IMR-90 (cell line): ENCODE results near the gene BICD1. TPM values are rescaled to one million over a fixed set of nuclear protein-coding genes. Genes with fewer than 3 reads are reported as not detected.

Source experiments
- ATAC-seq: fragments of 200-7000 bp; cut with Tn5 transposase; 2 replicates; pipeline ENCODE4 v1.9.1; 2020; ENCODE audit warnings: low read depth, mild to moderate bottlenecking, moderate library complexity
- BruUV-seq: library from RNA; stranded (reverse); fragments of 400-500 nt; replicated peaks from 2 replicates; lab custom pipeline; 2021; lab: Mats Ljungman, UMichigan
- CTCF ChIA-PET: fragments of 300-600 bp; formaldehyde crosslinking; extraction: SDS; loops from one replicate; lab custom pipeline; 2021; ENCODE audit warnings: antibody characterized with exemption; lab: Yijun Ruan, JAX
- POLR2A ChIA-PET: fragments of 300-600 bp; sonication (Branson Sonifier 250); formaldehyde crosslinking; loops from one replicate; lab custom pipeline; 2022; ENCODE audit warnings: antibody characterized with exemption; ENCODE audit not compliant: unreplicated experiment; lab: Charles Lee
- DNase-seq: peaks from one replicate; pipeline ENCODE4 v3.0.0; 2013
- H2AFZ ChIP-seq: replicated peaks from 2 replicates; pipeline ENCODE3; 2013; ENCODE audit warnings: low read length, mild to moderate bottlenecking; ENCODE audit not compliant: poor library complexity
- H2AK5ac ChIP-seq: 2 replicates; pipeline ENCODE4 v1.6.1; 2013; ENCODE audit warnings: low read depth, low read length, inconsistent platforms
- H2AK9ac ChIP-seq: replicated peaks from 2 replicates; pipeline ENCODE3; 2013; ENCODE audit warnings: mild to moderate bottlenecking, low read depth, low read length, moderate library complexity; ENCODE audit not compliant: poor library complexity
- H2BK120ac ChIP-seq: 2 replicates; pipeline ENCODE4 v1.6.1; 2013; ENCODE audit warnings: low read depth, low read length, inconsistent platforms
- H2BK15ac ChIP-seq: 3 replicates; pipeline ENCODE4 v1.6.1; 2013; ENCODE audit warnings: low read depth, low read length, inconsistent platforms
- H2BK20ac ChIP-seq: 2 replicates; pipeline ENCODE4 v1.6.1; 2013; ENCODE audit warnings: low read depth, mild to moderate bottlenecking, inconsistent platforms, low read length, moderate library complexity
- H2BK5ac ChIP-seq: 2 replicates; pipeline ENCODE4 v1.6.1; 2013; ENCODE audit warnings: mild to moderate bottlenecking, low read depth, low read length, inconsistent platforms; ENCODE audit not compliant: poor library complexity, severe bottlenecking
- H3K14ac ChIP-seq: replicated peaks from 2 replicates; pipeline ENCODE4 v1.6.1; 2013; ENCODE audit warnings: low read depth, low read length, inconsistent platforms
- H3K18ac ChIP-seq: 2 replicates; pipeline ENCODE4 v1.6.1; 2013; ENCODE audit warnings: low read depth, low read length, control low read depth
- H3K23ac ChIP-seq: 2 replicates; pipeline ENCODE4 v1.6.1; 2013; ENCODE audit warnings: low read depth, low read length, inconsistent platforms
- H3K27ac ChIP-seq: 2 replicates; pipeline ENCODE4 v1.5.1; 2013; ENCODE audit warnings: mild to moderate bottlenecking, control low read depth, low read length; ENCODE audit not compliant: insufficient read depth
- H3K27me3 ChIP-seq: 2 replicates; pipeline ENCODE4 v1.6.1; 2013; ENCODE audit warnings: low read length; ENCODE audit not compliant: control insufficient read depth, insufficient read depth
- H3K36me3 ChIP-seq: 2 replicates; pipeline ENCODE4 v1.6.1; 2013; ENCODE audit warnings: low read length, mixed read lengths; ENCODE audit not compliant: control insufficient read depth, insufficient read depth
- H3K4ac ChIP-seq: 2 replicates; pipeline ENCODE4 v1.6.1; 2013; ENCODE audit warnings: low read depth, low read length, inconsistent platforms
- H3K4me1 ChIP-seq: 2 replicates; pipeline ENCODE4 v1.6.1; 2013; ENCODE audit warnings: low read length, mixed read lengths; ENCODE audit not compliant: control insufficient read depth, insufficient read depth
- H3K4me2 ChIP-seq: 2 replicates; pipeline ENCODE4 v1.6.1; 2013; ENCODE audit warnings: low read depth, mild to moderate bottlenecking, control low read depth, low read length, moderate library complexity
- H3K4me3 ChIP-seq: 2 replicates; pipeline ENCODE4 v1.5.1; 2013; ENCODE audit warnings: low read depth, mild to moderate bottlenecking, control low read depth, low read length, moderate library complexity; ENCODE audit not compliant: insufficient read depth
- H3K56ac ChIP-seq: 2 replicates; pipeline ENCODE4 v1.6.1; 2013; ENCODE audit warnings: low read length, inconsistent platforms; ENCODE audit not compliant: insufficient read depth; ENCODE audit errors: extremely low read depth
- H3K79me1 ChIP-seq, 2 experiments: 2 replicates each; pipeline ENCODE4 v1.6.1; 2013; ENCODE audit warnings: low read length in 2 of 2, inconsistent platforms in 1 of 2, low read depth in 1 of 2
- H3K9ac ChIP-seq: 2 replicates; pipeline ENCODE4 v1.6.1; 2013; ENCODE audit warnings: low read depth, low read length, control low read depth
- H3K9me1 ChIP-seq: 2 replicates; pipeline ENCODE4 v1.6.1; 2013; ENCODE audit warnings: low read length, inconsistent platforms; ENCODE audit not compliant: insufficient read depth
- H3K9me3 ChIP-seq: 2 replicates; pipeline ENCODE4 v1.6.1; 2013; ENCODE audit warnings: low read length; ENCODE audit not compliant: control insufficient read depth, insufficient read depth
- H4K20me1 ChIP-seq: 2 replicates; pipeline ENCODE4 v1.6.1; 2013; ENCODE audit warnings: low read length, inconsistent platforms; ENCODE audit not compliant: insufficient read depth
- H4K5ac ChIP-seq: 2 replicates; pipeline ENCODE4 v1.6.1; 2013; ENCODE audit warnings: mild to moderate bottlenecking, low read depth, low read length, control low read depth
- H4K8ac ChIP-seq, 2 experiments: 2 replicates each; pipeline ENCODE4 v1.6.1; 2013; ENCODE audit warnings: low read depth in 2 of 2, low read length in 2 of 2, control low read depth in 1 of 2, inconsistent platforms in 1 of 2
- H4K91ac ChIP-seq: 2 replicates; pipeline ENCODE4 v1.6.1; 2013; ENCODE audit warnings: low read depth, low read length, inconsistent platforms; ENCODE audit not compliant: insufficient read depth
- BHLHE40 ChIP-seq: fragments of 150-350 bp; IDR thresholded peaks from 2 replicates; pipeline ENCODE4 v1.6.1; 2016; ENCODE audit warnings: mild to moderate bottlenecking, low read depth, low read length
- CEBPB ChIP-seq: IDR thresholded peaks from 2 replicates; pipeline ENCODE4 v1.6.1; 2012; ENCODE audit warnings: low read depth, low read length, improper control_type of control experiment
- CHD1 ChIP-seq: IDR thresholded peaks from 2 replicates; pipeline ENCODE4 v1.6.1; 2012; ENCODE audit warnings: low read depth, low read length, improper control_type of control experiment
- CTCF ChIP-seq: conservative IDR thresholded peaks from 2 replicates; pipeline ENCODE4 v1.5.1; 2012; ENCODE audit warnings: mild to moderate bottlenecking, low read depth, low read length, improper control_type of control experiment
- ELK1 ChIP-seq: fragments of 150-350 bp; IDR thresholded peaks from 2 replicates; pipeline ENCODE4 v1.6.1; 2016; ENCODE audit warnings: low read depth, mild to moderate bottlenecking, low read length, moderate library complexity, borderline replicate concordance
- FOS ChIP-seq: fragments of 150-350 bp; IDR thresholded peaks from 2 replicates; pipeline ENCODE4 v1.6.1; 2016; ENCODE audit warnings: low read depth, low read length
- MAFK ChIP-seq: IDR thresholded peaks from 2 replicates; pipeline ENCODE4 v1.6.1; 2012; ENCODE audit warnings: low read depth, low read length, improper control_type of control experiment
- MAZ ChIP-seq: IDR thresholded peaks from 2 replicates; pipeline ENCODE4 v1.6.1; 2012; ENCODE audit warnings: low read depth, mild to moderate bottlenecking, low read length, improper control_type of control experiment, moderate library complexity, borderline replicate concordance
- MXI1 ChIP-seq: IDR thresholded peaks from 2 replicates; pipeline ENCODE4 v1.6.1; 2012; ENCODE audit warnings: low read depth, mild to moderate bottlenecking, low read length, moderate library complexity, borderline replicate concordance
- NFE2L2 ChIP-seq: fragments of 150-350 bp; IDR thresholded peaks from 2 replicates; pipeline ENCODE4 v1.6.1; 2016; ENCODE audit warnings: low read depth, mild to moderate bottlenecking, low read length
- POLR2A ChIP-seq: IDR thresholded peaks from 2 replicates; pipeline ENCODE4 v1.6.1; 2012; ENCODE audit warnings: mild to moderate bottlenecking, low read depth, low read length
- RAD21 ChIP-seq: IDR thresholded peaks from 2 replicates; pipeline ENCODE4 v1.6.1; 2012; ENCODE audit warnings: low read length, improper control_type of control experiment
- RCOR1 ChIP-seq: IDR thresholded peaks from 2 replicates; pipeline ENCODE4 v1.6.1; 2012; ENCODE audit warnings: mild to moderate bottlenecking, low read length, improper control_type of control experiment; ENCODE audit not compliant: insufficient replicate concordance
- RFX5 ChIP-seq: IDR thresholded peaks from 2 replicates; pipeline ENCODE4 v1.8.0; 2012; ENCODE audit warnings: low read depth, mild to moderate bottlenecking, low read length, moderate library complexity
- SMC3 ChIP-seq: fragments of 150-350 bp; IDR thresholded peaks from 2 replicates; pipeline ENCODE4 v1.6.1; 2016; ENCODE audit warnings: low read depth, mild to moderate bottlenecking, antibody characterized with exemption, low read length, moderate library complexity
- USF2 ChIP-seq: fragments of 150-350 bp; IDR thresholded peaks from 2 replicates; pipeline ENCODE4 v1.6.1; 2017; ENCODE audit warnings: mild to moderate bottlenecking, antibody characterized with exemption, low read length, low read depth
- WGBS, 2 experiments: methylation state at CpG; one replicate each; pipeline versions ENCODE4 v1.1.5 to v1.1.7; 2013; ENCODE audit warnings: missing lambda C conversion rate in 2 of 2; ENCODE audit not compliant: insufficient read length in 1 of 2; ENCODE audit errors: extremely low coverage in 2 of 2; 5-methylcytosine and 5-hydroxymethylcytosine counted together
- dilution Hi-C: fragments of 300-500 bp; cut with HindIII; formaldehyde crosslinking; loops from one replicate; pipeline ENCODE4 v1.14.3; 2018; ENCODE audit warnings: low sequenced_read_pairs; ENCODE audit not compliant: unreplicated experiment
- in situ Hi-C: fragments of 300-500 bp; cut with MboI; formaldehyde crosslinking; loops from 3 replicates; pipeline ENCODE4 v1.14.3; 2019; ENCODE audit warnings: low sequenced_read_pairs, inconsistent platforms, mixed read lengths
- intact Hi-C: fragments of 100-400 bp; cut with micrococcal nuclease; formaldehyde crosslinking; loops from 2 replicates; pipeline ENCODE4 v1.10.0; 2022
- polyA plus RNA-seq, 3 experiments: library from polyadenylated mRNA; depleted of rRNA; stranded (reverse); fragments of >200 nt; gene quantifications; 2 replicates each; pipeline ENCODE4 v1.2.3, GENCODE V29; 2012; ENCODE audit warnings: low replicate concordance in 1 of 3
- total RNA-seq: library from RNA; depleted of rRNA; stranded (reverse); fragments of >200 nt; gene quantifications from 2 replicates; pipeline ENCODE4 v1.2.3, GENCODE V29; 2012

Gene BICD1
- total and polyA plus RNA-seq, 2 of the 4 experiments (the other 2 are of a cell fraction) = 17.2 to 21.8 TPM

GRCh38 chr12:32089586-32089985 lies 17.1 kb upstream of the BICD1 start:
- Histone ChIP-seq H3K18ac (no peak overlapping the region), H4K91ac (no peak overlapping the region), H3K56ac (no peak overlapping the region), H2BK120ac (no peak overlapping the region), H3K4me1 (no peaks in the 10 kb centered on the region), H2AK5ac (no peak overlapping the region), H3K14ac (no peak overlapping the region), H3K27ac (no peak overlapping the region), H4K8ac (no peak overlapping the region), H3K4me2 (no peak overlapping the region), H3K9me1 (no peaks in the 10 kb centered on the region), H3K23ac (no peak overlapping the region), H3K36me3 (no peaks in the 10 kb centered on the region), H3K79me1 (no peaks in the 10 kb centered on the region), H2BK5ac (no peak overlapping the region), H3K27me3 (no peaks in the 10 kb centered on the region), H3K9me3 (no peaks in the 10 kb centered on the region), H2AFZ (no peak overlapping the region), H2AK9ac (no peak overlapping the region), H3K9ac (no peak overlapping the region), H4K5ac (no peak overlapping the region), H2BK20ac (no peak overlapping the region), H4K20me1 (no peaks in the 10 kb centered on the region), H3K4ac (no peak overlapping the region), H2BK15ac (no peak overlapping the region), H3K4me3 (no peak overlapping the region)
- no peak for DNase-seq
- no peak for ATAC-seq
- POLR2A ChIA-PET = no interaction called here
- CTCF ChIA-PET = no interaction called here
- intact Hi-C loops = no loop called here
- no CpG with 5 or more reads among the region's 3 CpGs for WGBS, 2 experiments
- in situ Hi-C loops = no loop called here
- TF ChIP-seq CTCF = no peak
- no peak for TF ChIP-seq MXI1
- TF ChIP-seq ELK1 = no peak
- TF ChIP-seq MAFK = no peak
- no peak for TF ChIP-seq POLR2A
- TF ChIP-seq RCOR1 = no peak
- no peak for TF ChIP-seq USF2
- no peak for TF ChIP-seq NFE2L2
- no peak for TF ChIP-seq RAD21
- TF ChIP-seq CHD1 = no peak
- TF ChIP-seq CEBPB = no peak
- no peak for TF ChIP-seq BHLHE40
- TF ChIP-seq SMC3 = no peak
- no peak for TF ChIP-seq FOS
- no peak for TF ChIP-seq RFX5
- no peak for TF ChIP-seq MAZ
- no TSS peak for BruUV-seq
- dilution Hi-C loops = no loop called here
